NOMO-1 (cell line): ENCODE data around the gene SEMA6A.

ENCODE experiments used
- DNase-seq, 2 experiments: peaks; one replicate each; lab custom pipeline; 2025; ENCODE audit not compliant: unreplicated experiment in 2 of 2; lab: John Stamatoyannopoulos, UW

The SEMA6A gene

DNA sequence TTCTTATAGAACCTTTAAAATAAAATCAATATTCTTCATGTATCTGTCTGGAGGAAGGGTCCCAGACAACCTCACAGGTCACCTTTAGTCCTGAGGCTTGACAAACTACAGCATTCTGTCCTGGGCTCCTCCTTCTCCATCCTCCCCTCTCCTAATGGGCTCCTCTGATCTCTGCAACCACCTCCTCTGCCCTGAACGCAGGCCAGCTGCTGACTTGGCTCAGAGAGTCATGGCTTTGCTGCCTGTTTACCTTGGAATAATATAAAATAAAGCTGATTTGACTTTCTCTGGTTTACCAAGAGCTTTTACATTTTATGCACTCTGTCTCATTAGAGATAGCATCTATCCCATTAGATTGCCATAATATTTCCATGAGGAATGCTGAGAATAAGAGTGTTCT lies 159.4 kb downstream of the SEMA6A start:
- DNase-seq: no peak

DNA sequence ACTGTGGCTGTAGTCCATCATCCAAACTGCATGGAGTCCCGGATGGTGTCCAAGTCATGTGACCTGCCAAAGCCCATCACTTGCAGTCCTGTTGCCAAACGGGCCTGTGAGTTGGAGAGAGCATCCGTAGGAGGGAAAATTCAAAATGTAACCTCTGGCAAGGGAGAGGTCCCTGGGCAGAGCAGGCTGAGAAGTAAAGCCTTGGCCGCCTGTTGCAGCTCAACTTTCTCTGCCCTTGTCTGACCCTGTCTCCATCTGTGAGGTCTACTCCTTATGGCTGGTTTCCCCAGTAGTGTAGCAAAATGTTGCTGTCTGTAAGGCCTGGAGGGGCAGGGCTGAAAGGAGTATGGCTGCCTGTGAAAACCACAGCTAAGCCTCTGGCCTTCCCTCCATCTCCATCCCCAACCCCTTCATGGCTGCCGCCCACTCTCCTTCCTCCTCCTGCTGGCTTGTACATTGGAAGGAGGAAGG lies 163.5 kb downstream of the SEMA6A start:
- DNase-seq: no peak

DNA sequence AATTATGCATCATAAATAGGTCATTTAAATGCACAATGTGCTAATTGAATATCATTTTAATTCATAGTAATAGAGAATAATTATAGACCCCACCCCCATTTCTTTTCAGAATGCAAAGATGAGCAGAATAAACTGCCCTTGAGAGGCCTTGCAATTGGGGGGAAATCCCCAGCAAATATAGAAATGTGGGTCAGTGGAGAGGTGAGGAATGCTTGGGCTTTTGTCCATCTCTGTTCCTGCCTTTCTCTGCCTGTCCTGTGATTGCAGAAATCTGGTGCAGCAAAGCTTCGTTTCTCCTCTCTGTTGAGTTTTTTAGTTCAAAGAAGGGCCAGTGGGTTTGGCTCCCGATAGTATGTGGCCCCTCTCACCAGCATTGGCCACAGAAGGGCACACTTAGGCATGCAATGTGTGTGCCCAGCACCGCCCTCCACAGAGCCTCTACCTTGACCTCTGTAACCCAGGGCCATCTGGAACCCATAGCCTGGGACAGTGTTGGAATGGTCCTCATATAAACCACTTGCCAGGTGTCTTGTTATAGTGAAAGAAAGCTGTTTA lies 164.2 kb downstream of the SEMA6A start:
- DNase-seq: no peak

DNA sequence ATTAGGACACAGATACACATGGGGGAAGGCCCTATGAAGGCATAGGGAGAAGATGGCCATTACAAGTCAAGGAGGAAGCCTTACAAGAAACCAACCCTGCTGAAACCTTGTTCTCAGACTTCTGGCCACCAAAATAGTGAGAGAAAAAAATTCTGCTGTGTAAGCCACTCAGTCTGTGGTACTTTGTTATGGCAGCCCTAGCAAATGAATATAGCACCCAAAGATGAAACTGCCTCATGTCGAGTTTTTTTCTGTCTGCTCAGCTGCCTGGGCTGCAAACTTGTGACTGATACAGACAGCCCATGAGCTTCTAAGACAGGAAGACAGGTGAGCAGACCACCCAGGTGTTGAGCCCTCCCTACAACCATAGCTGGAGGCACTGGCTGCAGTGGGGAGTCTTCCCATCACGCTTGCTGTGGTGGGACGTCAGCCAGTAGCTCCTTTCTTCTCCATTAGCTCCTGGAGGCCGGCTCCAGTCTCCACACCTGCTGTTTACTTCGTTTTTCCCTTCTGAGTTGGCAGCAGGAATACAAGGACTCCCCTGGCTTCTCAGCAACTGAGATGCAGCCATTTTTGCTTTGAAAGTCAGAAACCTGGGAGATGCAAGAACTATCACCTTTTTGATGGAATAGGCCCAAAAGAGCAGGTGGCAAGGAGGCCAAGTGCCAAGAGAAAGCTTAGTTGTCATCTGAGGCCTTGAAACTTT lies 164.9 kb downstream of the SEMA6A start:
- DNase-seq: no peak

DNA sequence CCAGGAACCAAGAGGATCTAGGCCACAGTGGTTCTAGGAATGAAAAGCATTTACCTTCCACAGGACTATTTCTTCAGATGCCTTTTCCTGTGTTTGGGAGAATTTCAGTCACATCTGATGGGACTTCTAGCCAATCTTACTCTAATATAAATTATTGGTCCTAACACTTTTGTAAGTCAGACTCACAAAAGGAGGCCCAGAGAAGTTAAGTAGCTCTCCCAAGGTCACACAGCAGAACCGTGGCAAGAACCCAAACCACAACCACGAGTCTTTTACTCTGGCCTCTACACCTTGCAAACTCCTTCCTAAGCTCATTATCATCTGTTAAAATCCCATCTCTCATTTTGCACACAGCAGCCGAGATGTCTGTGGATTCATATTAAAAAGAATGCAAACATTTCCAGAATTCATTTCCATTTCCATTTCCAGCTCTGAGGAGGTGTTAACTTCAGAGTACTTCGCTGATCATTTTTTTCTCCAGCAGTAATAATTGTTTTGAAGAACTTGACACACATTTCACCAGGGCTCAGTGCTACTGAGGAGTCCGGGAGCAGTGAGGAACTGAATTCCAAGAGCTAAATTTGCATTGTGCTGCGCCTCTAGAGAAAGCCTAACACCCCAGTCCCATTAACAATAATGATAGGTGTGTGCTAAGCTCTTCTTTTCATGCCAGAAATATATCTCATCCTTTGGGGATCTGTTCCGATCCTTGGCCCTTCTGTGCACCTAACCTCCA lies 168.1 kb downstream of the SEMA6A start:
- no peak for DNase-seq

DNA sequence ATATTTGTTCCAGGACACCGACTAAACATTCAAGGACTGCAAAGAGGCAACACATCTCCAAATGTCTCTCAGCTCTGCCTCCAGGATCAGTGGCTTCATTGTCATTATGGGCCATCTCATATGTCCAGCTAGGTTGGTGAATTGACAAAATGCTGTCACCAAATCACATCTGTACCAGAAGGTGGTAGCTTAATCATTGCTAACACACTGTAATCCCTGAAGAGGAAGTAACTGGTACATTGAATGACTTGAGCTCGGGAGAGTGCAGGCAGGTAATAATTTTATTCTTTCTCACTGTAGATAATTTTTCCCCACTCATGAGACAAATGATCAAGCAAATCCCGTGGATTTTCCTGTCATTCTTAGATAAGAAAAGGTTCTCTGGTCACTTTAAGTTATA lies 169.8 kb downstream of the SEMA6A start:
- DNase-seq: no peak

DNA sequence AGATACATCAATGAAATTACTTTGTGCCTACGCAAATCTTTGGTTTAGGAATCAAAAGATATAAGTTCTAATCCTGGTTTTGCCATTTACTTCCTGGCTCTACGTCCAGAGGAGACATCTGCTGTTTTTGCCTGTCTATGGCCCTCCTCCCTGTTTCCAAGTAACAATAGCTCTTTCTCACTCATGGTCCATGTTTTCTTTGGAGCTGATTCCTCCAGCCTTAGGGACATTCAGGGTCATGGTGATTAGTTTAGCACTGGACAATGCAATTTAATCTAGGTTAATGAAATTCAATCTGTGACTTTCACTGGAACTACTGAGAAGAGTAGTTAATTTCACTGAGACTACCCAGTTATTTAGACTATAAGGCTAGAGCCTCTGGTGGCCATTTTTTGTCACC lies 170.6 kb downstream of the SEMA6A start:
- no peak for DNase-seq

DNA sequence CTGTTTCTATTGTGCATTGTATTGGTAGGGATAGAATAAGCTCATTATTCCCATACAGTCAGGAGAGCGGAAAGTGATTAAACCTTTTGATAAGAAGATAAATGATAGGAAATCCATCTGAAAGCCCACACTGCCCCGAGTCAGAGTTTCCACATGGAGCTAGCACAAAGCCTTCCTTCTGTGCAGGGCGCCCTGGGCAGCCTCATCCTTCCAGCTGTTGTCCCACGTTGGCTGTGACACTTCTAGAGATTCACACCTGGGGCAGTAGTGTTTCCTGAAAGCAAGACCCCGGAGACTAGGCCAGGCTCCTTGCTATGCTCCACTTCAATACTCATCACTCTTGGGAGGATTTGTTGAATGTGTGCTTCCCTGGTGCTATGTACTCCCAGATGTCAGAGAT lies 172.4 kb downstream of the SEMA6A start:
- no peak for DNase-seq

DNA sequence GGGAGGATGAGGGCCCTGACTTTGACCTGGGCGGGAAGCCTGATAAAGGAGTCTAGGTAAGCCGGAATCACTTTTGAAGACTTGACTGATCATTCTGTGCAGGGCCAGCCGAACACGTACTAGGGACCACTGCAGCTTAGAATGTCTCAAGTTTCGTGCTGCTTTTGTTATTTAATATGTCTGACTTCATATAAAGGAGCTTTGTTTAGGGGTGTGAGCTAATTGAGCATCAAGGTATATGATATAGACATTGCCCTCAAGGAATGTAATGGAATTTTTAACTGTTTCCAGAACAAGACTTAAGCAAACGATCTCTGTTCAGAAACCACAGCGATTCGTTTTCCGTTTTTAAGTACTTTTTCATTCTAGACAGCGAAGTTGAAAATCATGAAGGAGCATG lies 173.0 kb downstream of the SEMA6A start:
- DNase-seq: no peak

DNA sequence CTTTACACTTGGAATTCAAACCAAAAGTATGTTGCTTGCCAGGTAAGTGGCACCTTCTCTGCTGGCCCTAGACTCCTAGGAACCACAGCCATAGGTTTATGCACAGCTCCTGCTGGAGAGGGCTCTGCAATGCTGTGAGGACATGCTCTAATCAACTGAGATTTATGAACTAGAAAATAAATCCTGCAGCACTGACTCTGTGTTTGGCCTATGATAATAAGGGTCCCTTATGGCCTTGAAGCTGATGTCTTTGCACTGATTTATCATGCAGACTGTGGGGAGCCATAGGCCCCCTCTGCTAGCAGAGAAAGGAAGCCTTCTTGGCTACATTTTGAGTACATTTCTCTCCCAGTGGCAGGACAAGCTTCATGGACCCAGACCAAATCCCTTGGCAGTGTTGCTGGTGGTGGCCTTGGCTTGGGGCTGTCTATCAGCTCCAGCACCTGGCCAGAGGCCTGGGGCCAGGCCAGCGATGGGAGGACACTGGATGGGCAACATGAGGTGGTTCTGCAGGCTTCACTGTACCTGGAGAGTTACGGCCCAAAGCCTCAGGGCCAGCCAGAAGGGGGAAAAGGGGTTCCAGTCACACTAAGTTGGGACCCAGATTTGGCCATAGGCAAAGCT lies 178.0 kb downstream of the SEMA6A start:
- DNase-seq: no peak

DNA sequence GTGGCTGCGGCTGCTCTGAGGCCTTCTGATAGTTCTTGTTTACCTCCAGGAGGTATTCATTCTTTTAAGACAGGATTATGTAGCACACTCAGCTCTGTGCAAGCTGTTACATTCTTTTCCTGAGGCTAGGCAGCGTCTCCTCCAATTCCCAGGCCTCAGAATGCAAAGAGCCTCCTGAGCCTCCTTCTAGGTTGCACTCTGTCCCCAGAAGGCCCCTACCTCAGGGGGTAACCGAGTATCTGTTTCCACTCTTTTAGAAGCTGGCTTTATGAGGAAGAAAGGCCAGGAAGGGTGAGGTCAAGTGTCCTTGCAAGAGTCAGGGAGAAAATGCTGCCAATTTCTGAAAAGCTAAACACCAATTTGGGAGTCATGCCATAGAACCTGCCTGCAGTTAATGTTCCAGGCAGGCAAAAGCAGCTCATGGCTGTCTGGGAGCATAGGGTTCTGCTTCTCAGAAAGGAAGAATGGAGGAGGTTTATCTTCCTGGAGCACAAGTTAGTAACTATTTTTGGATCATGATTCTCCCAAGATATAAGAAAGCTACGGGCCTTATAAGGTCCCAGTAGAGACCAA lies 178.9 kb downstream of the SEMA6A start:
- DNase-seq: no peak

DNA sequence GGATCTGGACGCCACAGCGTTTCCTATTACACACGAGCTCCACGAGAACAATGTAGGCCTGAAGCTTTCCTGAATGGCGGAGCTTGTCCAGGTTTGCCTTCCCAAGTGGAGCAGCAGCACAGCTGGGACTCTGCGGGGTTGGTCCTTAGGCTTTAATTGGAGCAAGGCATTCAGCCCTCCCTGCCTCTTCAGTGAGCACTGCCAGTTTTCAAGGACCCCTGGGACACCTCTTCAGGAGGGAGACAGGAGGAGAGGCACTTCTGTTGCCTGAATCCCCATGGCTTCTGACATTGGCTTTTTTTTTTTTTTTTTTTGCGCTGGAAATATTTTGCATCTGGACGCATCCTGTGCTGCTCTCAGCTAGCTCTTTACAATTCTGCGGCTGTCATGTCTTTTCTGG lies 179.4 kb downstream of the SEMA6A start:
- DNase-seq: no peak

DNA sequence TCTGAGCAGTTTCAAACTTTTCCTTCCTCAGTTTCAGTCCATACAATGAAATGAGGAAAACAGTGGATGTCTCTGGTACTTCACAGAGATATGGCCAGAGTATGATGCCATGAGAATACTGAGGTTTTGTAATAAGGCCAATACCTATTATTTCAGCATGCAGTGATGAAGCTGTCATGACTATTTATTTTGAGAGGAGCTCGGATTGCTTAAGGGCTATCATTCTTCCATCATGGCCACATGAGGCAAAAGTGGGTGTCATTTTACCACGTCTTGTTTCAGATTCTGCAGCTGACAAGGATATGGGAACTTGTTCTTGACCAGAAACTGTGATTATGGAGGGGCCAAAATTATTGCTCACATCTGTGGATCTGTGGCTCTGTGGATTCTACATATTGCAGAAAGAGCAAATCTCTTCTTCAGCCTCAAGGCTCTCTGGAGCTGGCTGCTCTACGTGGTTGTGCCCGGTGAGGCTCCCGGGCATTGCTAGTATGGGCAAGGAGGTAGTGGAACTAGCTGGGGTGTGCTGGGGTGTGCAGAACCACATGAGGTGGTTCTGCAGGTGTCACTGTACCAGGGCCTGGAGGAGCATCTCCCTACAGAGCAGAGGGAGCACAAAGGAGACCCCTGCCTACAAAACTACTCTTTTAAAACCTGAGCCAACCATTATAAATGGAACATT lies 180.3 kb downstream of the SEMA6A start:
- DNase-seq: no peak
